ENCODE measurements around the gene YTHDF1.

The YTHDF1 gene

DNA sequence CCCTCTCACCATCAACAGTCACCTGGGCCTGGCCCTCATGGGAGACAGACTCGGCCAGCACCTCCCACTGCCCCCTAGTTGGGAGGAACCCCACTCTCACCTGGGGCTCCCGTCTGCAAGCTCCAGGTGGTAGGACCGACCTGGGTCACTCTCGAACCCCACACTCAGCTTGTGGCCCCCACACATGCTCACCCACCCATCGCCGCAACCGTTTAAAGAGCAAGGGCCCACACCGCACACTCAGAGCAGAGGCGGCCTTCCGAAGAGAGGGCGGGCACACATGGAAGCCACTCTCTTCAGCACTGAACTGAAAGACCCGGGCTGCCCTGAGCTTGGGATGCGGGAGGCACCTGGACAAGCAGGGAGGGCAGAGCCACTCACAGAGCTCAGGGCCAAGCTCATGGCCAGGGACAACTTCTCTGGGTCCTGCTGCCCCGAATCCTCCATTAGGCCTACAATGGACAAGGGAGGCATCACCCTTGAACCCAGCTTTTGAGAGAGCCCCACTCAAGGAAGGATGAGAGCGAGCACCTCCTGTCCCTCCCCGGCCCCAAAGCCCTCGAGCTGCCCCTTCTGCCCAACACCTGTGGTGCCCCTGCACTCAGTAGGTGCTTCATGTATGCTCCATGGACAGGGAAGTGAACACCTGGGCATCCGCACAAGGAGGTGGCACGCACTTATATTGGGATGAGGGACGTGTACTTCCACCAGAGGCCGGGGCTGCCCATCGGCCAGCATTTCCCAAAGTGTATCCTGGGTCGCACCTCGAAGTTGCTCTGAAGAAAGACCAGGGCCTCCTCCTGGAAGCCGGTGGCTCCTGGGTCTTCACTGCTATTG is 50.4 kb downstream of the YTHDF1 start:
- no peak overlapping the region for H3K4me3 ChIP-seq (IDR thresholded peaks at IDR 0.05; ENCODE audit: insufficient read depth, low read depth, low read length)
- H3K4me2 ChIP-seq: no peak overlapping the region
- TF ChIP-seq, protein P1, sequence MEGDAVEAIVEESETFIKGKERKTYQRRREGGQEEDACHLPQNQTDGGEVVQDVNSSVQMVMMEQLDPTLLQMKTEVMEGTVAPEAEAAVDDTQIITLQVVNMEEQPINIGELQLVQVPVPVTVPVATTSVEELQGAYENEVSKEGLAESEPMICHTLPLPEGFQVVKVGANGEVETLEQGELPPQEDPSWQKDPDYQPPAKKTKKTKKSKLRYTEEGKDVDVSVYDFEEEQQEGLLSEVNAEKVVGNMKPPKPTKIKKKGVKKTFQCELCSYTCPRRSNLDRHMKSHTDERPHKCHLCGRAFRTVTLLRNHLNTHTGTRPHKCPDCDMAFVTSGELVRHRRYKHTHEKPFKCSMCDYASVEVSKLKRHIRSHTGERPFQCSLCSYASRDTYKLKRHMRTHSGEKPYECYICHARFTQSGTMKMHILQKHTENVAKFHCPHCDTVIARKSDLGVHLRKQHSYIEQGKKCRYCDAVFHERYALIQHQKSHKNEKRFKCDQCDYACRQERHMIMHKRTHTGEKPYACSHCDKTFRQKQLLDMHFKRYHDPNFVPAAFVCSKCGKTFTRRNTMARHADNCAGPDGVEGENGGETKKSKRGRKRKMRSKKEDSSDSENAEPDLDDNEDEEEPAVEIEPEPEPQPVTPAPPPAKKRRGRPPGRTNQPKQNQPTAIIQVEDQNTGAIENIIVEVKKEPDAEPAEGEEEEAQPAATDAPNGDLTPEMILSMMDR (conservative IDR thresholded peaks at IDR 0.05; ENCODE audit: low read depth, low read length): no peak
- H3K4me1 ChIP-seq (ENCODE audit: low read depth, poor library complexity, severe bottlenecking): no peaks in the 10 kb centered on the region
- no peak overlapping the region for H3K9ac ChIP-seq
- H3K27me3 ChIP-seq (ENCODE audit: insufficient read depth, low read depth): peaks cover 96% of the 10 kb centered on the region
- H3K27ac ChIP-seq: no peak overlapping the region
- H3K79me2 ChIP-seq (ENCODE audit: insufficient read depth, low read depth): no peaks in the 10 kb centered on the region
- no peaks in the 10 kb centered on the region for H3K36me3 ChIP-seq (ENCODE audit: insufficient read depth)
- H2AFZ ChIP-seq (ENCODE audit: low read depth): no peak overlapping the region
- no peaks in the 10 kb centered on the region for H4K20me1 ChIP-seq (ENCODE audit: insufficient read depth)

DNA sequence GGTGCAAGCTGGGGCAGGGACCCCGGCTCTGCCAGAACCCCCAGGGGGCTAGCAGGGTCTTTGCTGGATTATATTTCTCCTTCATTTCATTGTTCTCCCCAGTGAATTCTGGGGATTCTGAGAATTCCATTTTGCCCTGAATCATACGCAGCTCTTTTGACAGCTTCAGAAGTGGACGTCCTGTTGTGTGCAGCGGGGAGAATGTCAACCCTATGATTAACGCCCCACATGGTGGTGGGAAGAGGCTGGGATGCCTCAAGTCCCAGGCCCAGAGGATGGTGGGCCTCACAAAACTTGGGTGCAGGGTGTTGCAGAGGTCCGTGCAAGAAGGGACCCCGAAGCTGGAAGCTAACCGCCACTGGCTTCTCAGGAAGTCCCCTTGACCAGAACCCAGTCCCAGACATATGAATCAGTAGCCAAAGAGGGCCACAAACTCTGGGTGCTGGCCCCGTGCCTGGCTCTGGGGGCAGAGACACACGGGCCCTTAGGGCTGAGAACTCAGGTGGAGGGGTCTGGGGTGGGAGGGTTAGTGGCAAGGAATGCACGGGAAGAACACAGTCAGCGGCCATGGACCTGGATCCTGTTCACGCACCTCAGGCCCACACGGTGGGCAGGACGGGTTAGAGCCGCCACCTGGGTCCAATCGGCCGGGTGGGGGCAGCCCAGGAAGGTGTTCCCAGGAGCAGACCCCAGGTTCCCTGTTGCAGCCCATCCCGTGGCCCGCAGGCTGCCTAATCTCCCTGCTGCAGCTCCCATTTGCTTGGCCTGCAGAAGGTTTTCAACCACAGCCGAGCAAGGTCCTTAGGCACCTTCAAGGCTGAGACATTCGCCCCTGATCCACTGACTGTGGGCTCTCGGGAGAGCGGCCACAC is 51.2 kb downstream of the YTHDF1 start:
- Histone ChIP-seq H3K27ac (no peak overlapping the region), H3K4me1 (ENCODE audit: low read depth, poor library complexity, severe bottlenecking) (no peaks in the 10 kb centered on the region), H3K36me3 (ENCODE audit: insufficient read depth) (no peaks in the 10 kb centered on the region), H2AFZ (ENCODE audit: low read depth) (no peak overlapping the region), H3K9ac (no peak overlapping the region), H3K4me3 (IDR thresholded peaks at IDR 0.05; ENCODE audit: insufficient read depth, low read depth, low read length) (no peak overlapping the region), H3K4me2 (no peak overlapping the region), H4K20me1 (ENCODE audit: insufficient read depth) (no peaks in the 10 kb centered on the region), H3K27me3 (ENCODE audit: insufficient read depth, low read depth) (peaks cover 97% of the 10 kb centered on the region), H3K79me2 (ENCODE audit: insufficient read depth, low read depth) (no peaks in the 10 kb centered on the region)
- TF ChIP-seq, protein P1 (conservative IDR thresholded peaks at IDR 0.05; ENCODE audit: low read depth, low read length): no peak

DNA sequence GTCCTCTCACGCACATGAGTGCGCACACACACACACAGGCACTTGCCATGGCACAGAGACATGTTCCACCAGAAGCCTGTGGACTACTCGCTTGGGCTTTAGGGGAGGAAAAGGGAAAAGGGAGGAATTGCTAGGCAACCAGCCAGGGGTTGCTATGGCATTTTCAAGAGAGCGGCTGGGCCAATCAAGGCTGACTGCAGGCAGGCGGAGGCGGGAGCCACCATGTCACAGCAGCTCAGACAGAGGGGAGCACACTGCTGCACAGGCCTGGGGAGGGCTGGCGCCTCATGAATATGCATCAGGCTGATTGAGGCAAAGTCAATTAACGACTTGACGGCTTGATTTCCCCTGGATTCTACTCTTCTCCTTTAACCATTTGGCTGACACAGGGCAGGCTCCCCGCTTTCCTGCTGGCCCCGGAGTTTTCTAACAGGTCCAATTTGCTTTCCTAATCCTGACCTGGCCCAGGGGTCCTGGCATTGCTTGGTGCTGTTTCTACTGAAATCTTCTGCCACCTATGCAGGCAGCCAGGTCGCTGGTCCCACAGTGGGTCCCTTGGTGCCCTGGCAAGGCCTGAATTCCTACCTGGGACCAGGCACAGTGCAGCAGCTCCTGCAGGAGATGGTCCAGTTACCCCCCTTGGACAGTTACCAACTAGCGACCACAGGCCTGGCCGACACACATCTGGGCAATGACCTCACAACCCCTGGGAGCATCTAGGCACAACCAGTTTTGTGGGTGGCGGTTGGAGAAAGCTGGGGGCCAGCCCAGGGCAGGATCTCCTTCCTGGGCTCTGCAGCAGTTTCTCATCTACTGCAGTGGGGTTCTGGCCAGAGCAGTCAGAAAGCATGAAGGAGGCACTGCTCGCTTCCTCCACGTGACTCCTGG is 52.1 kb downstream of the YTHDF1 start:
- Histone ChIP-seq H3K4me1 (ENCODE audit: low read depth, poor library complexity, severe bottlenecking) (no peaks in the 10 kb centered on the region), H3K4me3 (IDR thresholded peaks at IDR 0.05; ENCODE audit: insufficient read depth, low read depth, low read length) (no peak overlapping the region), H3K27me3 (ENCODE audit: insufficient read depth, low read depth) (peaks cover 97% of the 10 kb centered on the region), H3K9ac (no peak overlapping the region), H3K27ac (no peak overlapping the region), H4K20me1 (ENCODE audit: insufficient read depth) (no peaks in the 10 kb centered on the region), H3K36me3 (ENCODE audit: insufficient read depth) (no peaks in the 10 kb centered on the region), H2AFZ (ENCODE audit: low read depth) (no peak overlapping the region), H3K4me2 (no peak overlapping the region), H3K79me2 (ENCODE audit: insufficient read depth, low read depth) (no peaks in the 10 kb centered on the region)
- TF ChIP-seq, protein P1 (conservative IDR thresholded peaks at IDR 0.05; ENCODE audit: low read depth, low read length): no peak

DNA sequence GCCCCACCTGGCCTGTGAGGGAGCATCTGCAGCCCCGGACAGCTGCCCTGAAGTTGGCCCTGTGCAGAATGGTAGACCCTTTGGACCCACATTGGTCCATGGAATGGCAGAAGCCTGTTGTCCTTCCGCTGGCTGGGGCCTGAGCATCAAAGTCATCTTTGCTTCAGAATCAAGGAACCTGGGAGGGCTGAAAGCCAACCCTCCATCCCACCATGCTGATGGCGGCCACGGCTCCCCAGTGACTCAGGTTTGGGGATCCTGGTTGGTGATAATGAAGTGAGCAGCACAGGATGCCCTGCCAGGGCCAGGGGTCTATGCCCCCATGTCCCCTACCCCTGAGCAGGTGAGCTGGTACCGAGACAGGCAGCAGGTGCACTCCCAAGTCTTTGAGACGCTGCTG is 52.8 kb downstream of the YTHDF1 start:
- H4K20me1 ChIP-seq (ENCODE audit: insufficient read depth): no peaks in the 10 kb centered on the region
- peaks cover 96% of the 10 kb centered on the region for H3K27me3 ChIP-seq (ENCODE audit: insufficient read depth, low read depth)
- H3K4me1 ChIP-seq (ENCODE audit: low read depth, poor library complexity, severe bottlenecking): no peaks in the 10 kb centered on the region
- no peak overlapping the region for H3K4me2 ChIP-seq
- H3K79me2 ChIP-seq (ENCODE audit: insufficient read depth, low read depth): no peaks in the 10 kb centered on the region
- no peak overlapping the region for H2AFZ ChIP-seq (ENCODE audit: low read depth)
- TF ChIP-seq, protein P1 (conservative IDR thresholded peaks at IDR 0.05; ENCODE audit: low read depth, low read length): no peak
- no peak overlapping the region for H3K9ac ChIP-seq
- no peak overlapping the region for H3K4me3 ChIP-seq (IDR thresholded peaks at IDR 0.05; ENCODE audit: insufficient read depth, low read depth, low read length)
- H3K36me3 ChIP-seq (ENCODE audit: insufficient read depth): no peaks in the 10 kb centered on the region
- no peak overlapping the region for H3K27ac ChIP-seq
